ENCODE measurements around the gene GNAI2.

- TF ChIP-seq YY1 (IDR thresholded peaks at IDR 0.05; ENCODE audit: insufficient read depth, insufficient read length): no peak
- no peak for TF ChIP-seq SUZ12 (IDR thresholded peaks at IDR 0.05; ENCODE audit: extremely low read depth, insufficient read depth, insufficient read length)
- TF ChIP-seq ZNF274 (IDR thresholded peaks at IDR 0.05; ENCODE audit: low read depth, low read length): no peak
Observed at GRCh38 chr3:50226888-50227389, 9.1 kb upstream of the GNAI2 start.
